Ascending aorta (tissue), 2 donors: ENCODE results near the gene AUTS2. TPM values are rescaled to one million over a fixed set of nuclear protein-coding genes. Genes with fewer than 3 reads are reported as not detected.

Source experiments
- DNase-seq, 2 donors: peaks; one replicate each; pipeline ENCODE4 v3.0.0-alpha.2; 2019; ENCODE audit warnings: low spot score in 2 of 2
- H3K27ac ChIP-seq, 2 donors: fragments of 200-600 bp; sonication (generic); one replicate each; pipeline ENCODE4 v1.5.1; 2016 to 2017; ENCODE audit warnings: mild to moderate bottlenecking in 1 of 2
- H3K27me3 ChIP-seq: fragments of 200-600 bp; sonication (generic); one replicate; pipeline ENCODE4 v1.5.1; 2017
- H3K36me3 ChIP-seq, 2 donors: fragments of 200-600 bp; sonication (generic); one replicate each; pipeline ENCODE4 v1.5.1; 2016
- H3K4me1 ChIP-seq, 2 donors: fragments of 200-600 bp; sonication (generic); one replicate each; pipeline ENCODE4 v1.5.1; 2016 to 2017; ENCODE audit warnings: mild to moderate bottlenecking in 1 of 2
- H3K4me3 ChIP-seq, 2 donors: fragments of 200-600 bp; sonication (generic); one replicate each; pipeline ENCODE4 v1.5.1; 2016 to 2017; ENCODE audit warnings: mild to moderate bottlenecking in 1 of 2
- H3K9me3 ChIP-seq, 2 donors: fragments of 200-600 bp; sonication (generic); one replicate each; pipeline ENCODE4 v1.5.1; 2016
- CTCF ChIP-seq, 3 experiments: fragments of 200-600 bp in 2 of 3; fragments of 450-650 bp in 1 of 3; sonication (generic) in 2 of 3; IDR thresholded peaks; one replicate each; pipeline ENCODE4 v1.5.1; 2016 to 2019; ENCODE audit warnings: antibody characterized with exemption in 3 of 3, mild to moderate bottlenecking in 1 of 3, moderate library complexity in 1 of 3
- intact Hi-C: fragments of 100-400 bp; cut with DNase I; formaldehyde crosslinking; loops from one replicate; pipeline ENCODE4 v1.15.1; 2023
- total RNA-seq: library from RNA; depleted of rRNA; stranded (reverse); fragments of >200 nt; gene quantifications from one replicate; pipeline ENCODE4 v1.1.0, GENCODE V29; 2016

The AUTS2 gene
- total RNA-seq, 1 donor from 2014 or later: 90.4 TPM

- Histone ChIP-seq H3K4me3 (no peak overlapping the region), H3K4me1 (no peaks in the 10 kb centered on the region), H3K9me3 (no peaks in the 10 kb centered on the region), H3K27me3 (no peaks in the 10 kb centered on the region), H3K27ac (no peak overlapping the region), H3K36me3 (no peaks in the 10 kb centered on the region)
- DNase-seq: no peak
- intact Hi-C loops: no loop called here
- TF ChIP-seq CTCF (IDR thresholded peaks at IDR 0.05): no peak
These were observed 956.4 kb downstream of the AUTS2 start for GRCh38 chr7:70554646-70555045.

DNA sequence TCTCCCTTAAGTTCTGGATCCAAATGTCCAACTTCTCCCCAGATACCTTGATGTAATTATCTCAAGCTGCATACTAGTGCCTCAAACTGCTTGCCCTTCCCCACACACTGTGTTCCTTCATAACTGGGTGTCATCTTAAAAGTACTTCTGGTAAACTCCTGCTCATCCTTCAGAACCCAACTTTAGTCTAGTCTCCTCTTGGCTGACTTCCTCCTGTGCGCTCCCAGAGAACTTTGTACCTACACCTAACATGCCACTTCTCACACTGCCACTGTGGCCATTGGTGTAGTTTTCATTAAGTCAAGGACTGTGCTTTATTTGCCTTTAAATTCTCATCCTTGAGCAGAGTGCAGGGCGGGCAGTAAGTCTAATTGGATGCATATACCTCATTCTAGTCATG lies 958.5 kb downstream of the AUTS2 start:
- H3K9me3 ChIP-seq: no peaks in the 10 kb centered on the region
- H3K27ac ChIP-seq: no peak overlapping the region
- H3K4me1 ChIP-seq: no peaks in the 10 kb centered on the region
- H3K4me3 ChIP-seq: no peak overlapping the region
- intact Hi-C loops: no loop called here
- TF ChIP-seq CTCF (IDR thresholded peaks at IDR 0.05): no peak
- H3K36me3 ChIP-seq: no peaks in the 10 kb centered on the region
- H3K27me3 ChIP-seq: no peaks in the 10 kb centered on the region
- DNase-seq: no peak

GRCh38 chr7:70557338-70557737 lies 959.1 kb downstream of the AUTS2 start:
- DNase-seq: no peak
- H3K4me3 ChIP-seq: no peak overlapping the region
- H3K4me1 ChIP-seq: no peaks in the 10 kb centered on the region
- H3K27me3 ChIP-seq: no peaks in the 10 kb centered on the region
- no peak overlapping the region for H3K27ac ChIP-seq
- intact Hi-C loops: no loop called here
- TF ChIP-seq CTCF (IDR thresholded peaks at IDR 0.05): no peak
- H3K36me3 ChIP-seq: no peaks in the 10 kb centered on the region
- no peaks in the 10 kb centered on the region for H3K9me3 ChIP-seq

- no peaks in the 10 kb centered on the region for H3K9me3 ChIP-seq
- no peaks in the 10 kb centered on the region for H3K27me3 ChIP-seq
- H3K4me1 ChIP-seq: no peaks in the 10 kb centered on the region
- intact Hi-C loops: no loop called here
- no peaks in the 10 kb centered on the region for H3K36me3 ChIP-seq
- no peak overlapping the region for H3K27ac ChIP-seq
- H3K4me3 ChIP-seq: no peak overlapping the region
- no peak for DNase-seq
- no peak for TF ChIP-seq CTCF (IDR thresholded peaks at IDR 0.05)
These were observed 961.5 kb downstream of the AUTS2 start for GRCh38 chr7:70559815-70560214.

- H3K36me3 ChIP-seq: no peaks in the 10 kb centered on the region
- H3K27ac ChIP-seq: no peak overlapping the region
- H3K9me3 ChIP-seq: no peaks in the 10 kb centered on the region
- intact Hi-C loops: no loop called here
- TF ChIP-seq CTCF (IDR thresholded peaks at IDR 0.05): no peak
- no peaks in the 10 kb centered on the region for H3K4me1 ChIP-seq
- H3K4me3 ChIP-seq: no peak overlapping the region
- no peaks in the 10 kb centered on the region for H3K27me3 ChIP-seq
- DNase-seq: no peak
These were observed 965.7 kb downstream of the AUTS2 start for GRCh38 chr7:70563960-70564359.

DNA sequence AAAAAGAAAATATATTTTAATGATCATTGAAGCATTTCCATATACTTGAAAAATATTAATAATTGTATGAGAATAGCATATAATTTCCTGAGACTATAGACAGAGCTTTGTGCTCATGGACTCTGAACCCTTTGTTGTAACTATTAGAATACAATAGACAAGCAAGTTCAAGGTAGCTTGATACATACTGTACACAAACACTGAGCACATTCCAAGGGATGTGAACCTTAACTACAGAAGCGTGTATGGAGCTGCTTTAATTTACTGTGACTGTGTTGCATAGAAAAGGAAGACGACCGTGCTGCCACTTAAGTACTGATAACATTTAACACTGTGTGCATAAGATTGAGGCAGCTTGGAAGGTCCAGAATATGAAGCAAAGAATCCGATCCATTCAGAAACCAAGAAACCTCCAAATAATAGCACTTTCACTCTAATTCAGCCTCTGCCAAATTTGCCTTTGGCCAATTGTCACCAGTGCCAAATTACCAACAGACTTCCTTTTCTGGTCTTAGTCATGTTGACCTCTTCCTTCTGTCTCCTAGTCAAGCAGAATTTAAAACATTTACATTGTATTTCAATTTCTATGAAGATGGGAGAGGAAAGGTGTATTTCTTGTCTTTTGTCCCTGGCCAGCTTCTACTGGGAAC lies 967.6 kb downstream of the AUTS2 start:
- no peaks in the 10 kb centered on the region for H3K9me3 ChIP-seq
- no peak for TF ChIP-seq CTCF (IDR thresholded peaks at IDR 0.05)
- no peaks in the 10 kb centered on the region for H3K27me3 ChIP-seq
- no peak overlapping the region for H3K27ac ChIP-seq
- no peak overlapping the region for H3K4me3 ChIP-seq
- no peak for DNase-seq
- no peaks in the 10 kb centered on the region for H3K36me3 ChIP-seq
- H3K4me1 ChIP-seq: no peaks in the 10 kb centered on the region
- intact Hi-C loops: no loop called here
